CD4-positive, alpha-beta memory T cell (primary cell): ENCODE measurements around the gene C1orf232. TPM values are rescaled to one million over a fixed set of nuclear protein-coding genes. Genes with fewer than 3 reads are reported as not detected.

Source experiments
- CTCF ChIA-PET: fragments of 350-600 bp; sonication (Branson Sonifier 250); formaldehyde crosslinking; loops from one replicate; lab custom pipeline; 2021; ENCODE audit warnings: inconsistent platforms; ENCODE audit not compliant: partially characterized antibody; lab: Charles Lee
- POLR2A ChIA-PET: fragments of 350-600 bp; sonication (Branson Sonifier 250); formaldehyde crosslinking; loops from one replicate; lab custom pipeline; 2021; ENCODE audit not compliant: partially characterized antibody; lab: Charles Lee
- DNase-seq, 5 donors: peaks; one replicate each; pipeline versions ENCODE4 v3.0.0 to v3.0.0-alpha.2; 2020 to 2022; ENCODE audit warnings: mixed read lengths in 1 of 5
- H3K27ac ChIP-seq: one replicate; pipeline ENCODE4 v1.7.0; 2013; ENCODE audit warnings: low read depth, low read length
- H3K27me3 ChIP-seq: 2 replicates; pipeline ENCODE4 v1.7.0; 2013; ENCODE audit warnings: mild to moderate bottlenecking, low read length, moderate library complexity; ENCODE audit not compliant: insufficient read depth
- H3K36me3 ChIP-seq: 2 replicates; pipeline ENCODE4 v1.7.0; 2013; ENCODE audit warnings: mild to moderate bottlenecking, low read length, moderate library complexity; ENCODE audit not compliant: insufficient read depth
- H3K4me1 ChIP-seq: 2 replicates; pipeline ENCODE4 v1.7.0; 2013; ENCODE audit warnings: mild to moderate bottlenecking, low read length, moderate library complexity; ENCODE audit not compliant: insufficient read depth
- H3K4me3 ChIP-seq, 2 donors: one replicate each; pipeline ENCODE4 v1.7.0; 2013; ENCODE audit warnings: low read length in 2 of 2, mild to moderate bottlenecking in 1 of 2
- H3K9me3 ChIP-seq, 2 donors: one replicate each; pipeline ENCODE4 v1.7.0; 2013; ENCODE audit warnings: low read length in 2 of 2, control low read depth in 1 of 2; ENCODE audit not compliant: control insufficient read depth in 1 of 2
- H3K27ac Mint-ChIP-seq, 7 donors: one replicate each; pipeline ENCODE4 v1.8.0; 2020 to 2021; ENCODE audit warnings: mixed read lengths in 7 of 7, mild to moderate bottlenecking in 6 of 7, inconsistent platforms in 3 of 7, moderate library complexity in 3 of 7
- H3K27me3 Mint-ChIP-seq, 2 donors: one replicate each; pipeline ENCODE4 v1.8.0; 2020 to 2021; ENCODE audit warnings: mixed read lengths in 2 of 2
- H3K36me3 Mint-ChIP-seq, 2 donors: one replicate each; pipeline ENCODE4 v1.8.0; 2020 to 2021; ENCODE audit warnings: mixed read lengths in 2 of 2, inconsistent platforms in 1 of 2, mild to moderate bottlenecking in 1 of 2
- H3K4me1 Mint-ChIP-seq, 4 donors: one replicate each; pipeline ENCODE4 v1.8.0; 2020 to 2021; ENCODE audit warnings: mixed read lengths in 4 of 4, mild to moderate bottlenecking in 1 of 4
- H3K4me3 Mint-ChIP-seq, 8 donors: one replicate each; pipeline ENCODE4 v1.8.0; 2020 to 2021; ENCODE audit warnings: mixed read lengths in 8 of 8, mild to moderate bottlenecking in 7 of 8, moderate library complexity in 6 of 8, inconsistent platforms in 3 of 8
- H3K9me3 Mint-ChIP-seq, 8 donors: one replicate each; pipeline ENCODE4 v1.8.0; 2020 to 2021; ENCODE audit warnings: mixed read lengths in 8 of 8, mild to moderate bottlenecking in 5 of 8, inconsistent platforms in 3 of 8, moderate library complexity in 1 of 8
- intact Hi-C: fragments of 100-400 bp; cut with micrococcal nuclease; formaldehyde crosslinking; loops from one replicate; pipeline ENCODE4 v1.15.1; 2023
- polyA plus RNA-seq, 2 donors: library from polyadenylated mRNA; unstranded; fragments of 300-500 nt; fragmentation: Illumina TruSeq; gene quantifications; one replicate each; pipeline ENCODE4 v1.2.3, GENCODE V29; 2021
- total RNA-seq, 2 experiments: library from RNA; stranded (reverse); gene quantifications; one replicate each; pipeline ENCODE4 v1.2.3, GENCODE V29; 2021

C1orf232 gene
- total and polyA plus RNA-seq, 4 experiments from 2014 or later = not detected

- Mint-ChIP-seq H3K4me1 (peaks cover under 1 to 11% (median 8%) of the 10 kb centered on the region in 4 donors), H3K9me3 (no peaks in the 10 kb centered on the region), H3K27ac (no peak overlapping the region), H3K27me3 (peaks cover 14 to 27% of the 10 kb centered on the region in 2 donors), H3K36me3 (no peaks in the 10 kb centered on the region), H3K4me3 (peak overlapping the region in 7 of 8 donors; percentile 40 to 74 (median 59))
- Histone ChIP-seq H3K4me3 (no peak overlapping the region), H3K36me3 (no peaks in the 10 kb centered on the region), H3K27me3 (peaks cover 7% of the 10 kb centered on the region), H3K4me1 (peaks cover 16% of the 10 kb centered on the region), H3K27ac (no peak overlapping the region), H3K9me3 (no peaks in the 10 kb centered on the region)
- CTCF ChIA-PET = interaction anchor here (0.6 to 2.2 kb wide), 2 partner anchors 17 to 23 kb away, joined by 3 to 11 read pairs; no protein-coding TSS in a partner anchor
- peak in 4 of 5 donors; percentile 20 to 35 (median 26) for DNase-seq
- intact Hi-C loops = no loop called here
- POLR2A ChIA-PET = no interaction called here
Observed at GRCh38 chr1:26161415-26162219, 7.1 kb downstream of the C1orf232 start.

- Histone ChIP-seq H3K4me3 (no peak overlapping the region), H3K36me3 (no peaks in the 10 kb centered on the region), H3K27me3 (peaks cover 7% of the 10 kb centered on the region), H3K9me3 (no peaks in the 10 kb centered on the region), H3K4me1 (peaks cover 16% of the 10 kb centered on the region), H3K27ac (no peak overlapping the region)
- H3K27me3 Mint-ChIP-seq = peaks cover 16 to 29% of the 10 kb centered on the region in 2 donors
- intact Hi-C loops = no loop called here
- H3K27ac Mint-ChIP-seq = no peak overlapping the region
- peak overlapping the region in 2 of 8 donors; percentile 30 to 36 for H3K4me3 Mint-ChIP-seq
- H3K4me1 Mint-ChIP-seq = peaks cover 0 to 11% (median 8%) of the 10 kb centered on the region in 4 donors
- no peak for DNase-seq
- H3K36me3 Mint-ChIP-seq = no peaks in the 10 kb centered on the region
- CTCF ChIA-PET = interaction anchor here (0.6 to 1.0 kb wide), 3 partner anchors 16 to 38 kb away, joined by 3 read pairs; no protein-coding TSS in a partner anchor
- no peaks in the 10 kb centered on the region for H3K9me3 Mint-ChIP-seq
- POLR2A ChIA-PET = interaction anchor here (0.7 kb wide), 1 partner anchor 76 kb away, joined by 5 read pairs; no protein-coding TSS in a partner anchor
Observed at GRCh38 chr1:26160527-26161414, 8.0 kb downstream of the C1orf232 start.

- H3K27ac Mint-ChIP-seq = no peak overlapping the region
- no peak overlapping the region for H3K4me3 ChIP-seq
- H3K36me3 Mint-ChIP-seq = no peaks in the 10 kb centered on the region
- POLR2A ChIA-PET = interaction anchor here (0.7 kb wide), 1 partner anchor 75 kb away, joined by 5 read pairs; no protein-coding TSS in a partner anchor
- peaks cover 16% of the 10 kb centered on the region for H3K4me1 ChIP-seq
- intact Hi-C loops = no loop called here
- H3K36me3 ChIP-seq = no peaks in the 10 kb centered on the region
- no peak for DNase-seq
- H3K4me3 Mint-ChIP-seq = no peak overlapping the region
- H3K27me3 Mint-ChIP-seq = peaks cover 19 to 36% of the 10 kb centered on the region in 2 donors
- peaks cover 7% of the 10 kb centered on the region for H3K27me3 ChIP-seq
- CTCF ChIA-PET = interaction anchor here (1.0 kb wide), 1 partner anchor 15 kb away, joined by 3 read pairs; no protein-coding TSS in a partner anchor
- H3K27ac ChIP-seq = no peak overlapping the region
- no peaks in the 10 kb centered on the region for H3K9me3 Mint-ChIP-seq
- peaks cover 0 to 15% (median 8%) of the 10 kb centered on the region in 4 donors for H3K4me1 Mint-ChIP-seq
- no peaks in the 10 kb centered on the region for H3K9me3 ChIP-seq
Observed at GRCh38 chr1:26159743-26160039, 9.1 kb downstream of the C1orf232 start.

GRCh38 chr1:26158908-26159742 lies 9.6 kb downstream of the C1orf232 start, which contains the start of gene FAM110D:
FAM110D (plus strand) TSS chr1:26159079; CDS start chr1:26161292, 2,213 bp downstream.
- no peaks in the 10 kb centered on the region for H3K36me3 Mint-ChIP-seq
- H3K4me3 ChIP-seq = no peak within 1 kb of the TSS
- ChIA-PET CTCF (interaction anchor here (0.8 to 1.0 kb wide), 3 partner anchors 13 to 53 kb away, joined by 3 read pairs; partner anchors contain the start of gene ZNF593OS), POLR2A (no interaction called here)
- intact Hi-C loops = no loop called here
- H3K4me3 Mint-ChIP-seq = peak within 1 kb of the TSS in 1 of 8 donors; percentile 55
- no peak within 1 kb of the TSS for H3K27ac ChIP-seq
- peak within 1 kb of the TSS in 1 of 7 donors; percentile 57 for H3K27ac Mint-ChIP-seq
- peaks cover 0 to 15% (median 8%) of the 10 kb centered on the region in 4 donors for H3K4me1 Mint-ChIP-seq
- peaks cover 19 to 36% of the 10 kb centered on the region in 2 donors for H3K27me3 Mint-ChIP-seq
- H3K9me3 ChIP-seq = no peaks in the 10 kb centered on the region
- peaks cover 12% of the 10 kb centered on the region for H3K4me1 ChIP-seq
- no peaks in the 10 kb centered on the region for H3K36me3 ChIP-seq
- DNase-seq = no peak
- H3K9me3 Mint-ChIP-seq = no peaks in the 10 kb centered on the region
- H3K27me3 ChIP-seq = peaks cover 7% of the 10 kb centered on the region

GRCh38 chr1:26158271-26158907 lies 10.4 kb downstream of the C1orf232 start:
- H3K27ac Mint-ChIP-seq = peak overlapping the region in 1 of 7 donors; percentile 57
- ChIA-PET CTCF (interaction anchor here (0.8 to 2.1 kb wide), 3 partner anchors 13 to 52 kb away, joined by 3 to 10 read pairs (median 3); partner anchors contain the start of gene ZNF593OS), POLR2A (no interaction called here)
- H3K27me3 ChIP-seq = peaks cover 7% of the 10 kb centered on the region
- H3K9me3 ChIP-seq = no peaks in the 10 kb centered on the region
- intact Hi-C loops = no loop called here
- no peaks in the 10 kb centered on the region for H3K9me3 Mint-ChIP-seq
- peaks cover 5% of the 10 kb centered on the region for H3K4me1 ChIP-seq
- H3K36me3 Mint-ChIP-seq = no peaks in the 10 kb centered on the region
- no peak for DNase-seq
- no peak overlapping the region for H3K4me3 ChIP-seq
- peaks cover 19 to 33% of the 10 kb centered on the region in 2 donors for H3K27me3 Mint-ChIP-seq
- H3K4me3 Mint-ChIP-seq = no peak overlapping the region
- H3K4me1 Mint-ChIP-seq = peaks cover 0 to 10% (median 5%) of the 10 kb centered on the region in 4 donors
- no peak overlapping the region for H3K27ac ChIP-seq
- no peaks in the 10 kb centered on the region for H3K36me3 ChIP-seq
